GM06990 (cell line): ENCODE results near the gene TENM4.
"Not testable (repeated sequence)": the region's sequence is repeated elsewhere in the genome, so short reads cannot be mapped to it uniquely, and the experiment has no call there.

ENCODE experiments used
- DNase-seq: peaks from one replicate; pipeline ENCODE4 v3.0.0-alpha.2; 2011; ENCODE audit not compliant: insufficient read length; ENCODE audit errors: extremely low read depth
- H3K27me3 ChIP-seq: replicated peaks from 2 replicates; pipeline ENCODE4 v1.6.0; 2011; ENCODE audit warnings: low read length; ENCODE audit not compliant: control insufficient read depth, insufficient read depth
- H3K36me3 ChIP-seq: 2 replicates; pipeline ENCODE4 v1.5.1; 2011; ENCODE audit warnings: low read length; ENCODE audit not compliant: control insufficient read depth, insufficient read depth
- H3K4me3 ChIP-seq: replicated peaks from 2 replicates; pipeline ENCODE4 v1.5.1; 2011; ENCODE audit warnings: low read depth, mild to moderate bottlenecking, control low read depth, low read length
- CTCF ChIP-seq: IDR thresholded peaks from 2 replicates; pipeline ENCODE4 v1.5.1; 2011; ENCODE audit warnings: low read length, control low read depth, mild to moderate bottlenecking, inconsistent platforms; ENCODE audit not compliant: insufficient read depth, poor library complexity, severe bottlenecking

TENM4 gene

GRCh38 chr11:78883506-78883905 lies 557.3 kb downstream of the TENM4 start:
- no peak for DNase-seq
- Histone ChIP-seq H3K27me3 (no peaks in the 10 kb centered on the region), H3K36me3 (no peaks in the 10 kb centered on the region), H3K4me3 (no peak overlapping the region)
- no peak for TF ChIP-seq CTCF

GRCh38 chr11:78879094-78879980 lies 561.5 kb downstream of the TENM4 start:
- not testable (repeated sequence) for H3K4me3 ChIP-seq, H3K36me3 ChIP-seq, DNase-seq, H3K27me3 ChIP-seq

- Histone ChIP-seq H3K36me3 (no peaks in the 10 kb centered on the region), H3K4me3 (no peak overlapping the region), H3K27me3 (no peaks in the 10 kb centered on the region)
- no peak for TF ChIP-seq CTCF
- no peak for DNase-seq
Observed at GRCh38 chr11:78878631-78879030, 562.2 kb downstream of the TENM4 start.

GRCh38 chr11:78876676-78877075 lies 564.2 kb downstream of the TENM4 start:
- Histone ChIP-seq H3K27me3 (no peaks in the 10 kb centered on the region), H3K36me3 (no peaks in the 10 kb centered on the region), H3K4me3 (no peak overlapping the region)
- TF ChIP-seq CTCF = no peak
- no peak for DNase-seq

- H3K27me3 ChIP-seq = no peaks in the 10 kb centered on the region
- TF ChIP-seq CTCF = no peak
- H3K4me3 ChIP-seq = no peak overlapping the region
- no peak for DNase-seq
- H3K36me3 ChIP-seq = no peaks in the 10 kb centered on the region
Observed at GRCh38 chr11:78870655-78871054, 570.2 kb downstream of the TENM4 start.

- Histone ChIP-seq H3K36me3 (no peaks in the 10 kb centered on the region), H3K4me3 (no peak overlapping the region), H3K27me3 (no peaks in the 10 kb centered on the region)
- DNase-seq = no peak
- TF ChIP-seq CTCF = no peak
Observed at GRCh38 chr11:78869293-78869692, 571.5 kb downstream of the TENM4 start.
